Smooth muscle cell (in vitro differentiated cells): ENCODE data around the gene CCIN. TPM values are rescaled to one million over a fixed set of nuclear protein-coding genes. Genes with fewer than 3 reads are reported as not detected.
A peak's percentile ranks its signal among the peaks of the same experiment; 100 is the strongest.

Experiments
- DNase-seq: peaks from one replicate; lab custom pipeline; 2025; ENCODE audit not compliant: unreplicated experiment; lab: John Stamatoyannopoulos, UW
- H2AFZ ChIP-seq: fragments of 200-600 bp; sonication (generic); 2 replicates; pipeline ENCODE4 v1.6.0; 2016; ENCODE audit warnings: antibody characterized with exemption, low read depth, mild to moderate bottlenecking
- H3F3A ChIP-seq: fragments of 200-600 bp; sonication (generic); 2 replicates; pipeline ENCODE4 v1.6.0; 2017; ENCODE audit warnings: antibody characterized with exemption, low read depth
- H3K27ac ChIP-seq: fragments of 200-600 bp; sonication (generic); 2 replicates; pipeline ENCODE4 v1.5.1; 2016; ENCODE audit warnings: low read depth, mild to moderate bottlenecking
- H3K27me3 ChIP-seq: fragments of 200-600 bp; sonication (generic); 2 replicates; pipeline ENCODE4 v1.6.1; 2016; ENCODE audit warnings: low read depth, mild to moderate bottlenecking
- H3K36me3 ChIP-seq: fragments of 200-600 bp; sonication (generic); 2 replicates; pipeline ENCODE4 v1.5.1; 2016; ENCODE audit warnings: low read depth
- H3K4me1 ChIP-seq: fragments of 200-600 bp; sonication (generic); 2 replicates; pipeline ENCODE4 v1.5.1; 2016; ENCODE audit warnings: low read depth
- H3K4me2 ChIP-seq: fragments of 200-600 bp; sonication (generic); 2 replicates; pipeline ENCODE4 v1.6.0; 2016; ENCODE audit warnings: mild to moderate bottlenecking
- H3K4me3 ChIP-seq: fragments of 200-600 bp; sonication (generic); 2 replicates; pipeline ENCODE4 v1.5.1; 2016; ENCODE audit warnings: mild to moderate bottlenecking
- H3K79me2 ChIP-seq: fragments of 200-600 bp; sonication (generic); 2 replicates; pipeline ENCODE4 v1.6.0; 2016; ENCODE audit warnings: low read depth, mild to moderate bottlenecking
- H3K9ac ChIP-seq: fragments of 200-600 bp; sonication (generic); 2 replicates; pipeline ENCODE4 v1.6.0; 2016; ENCODE audit warnings: low read depth
- H3K9me3 ChIP-seq: fragments of 200-600 bp; sonication (generic); replicated peaks from 2 replicates; pipeline ENCODE4 v1.5.1; 2016; ENCODE audit warnings: low read depth
- H4K20me1 ChIP-seq: fragments of 200-600 bp; sonication (generic); 2 replicates; pipeline ENCODE4 v1.6.0; 2016; ENCODE audit warnings: low read depth
- CTCF ChIP-seq: fragments of 200-600 bp; sonication (generic); IDR thresholded peaks from 2 replicates; pipeline ENCODE4 v1.5.1; 2017; ENCODE audit warnings: borderline replicate concordance, mild to moderate bottlenecking, antibody characterized with exemption; ENCODE audit not compliant: insufficient read depth, poor library complexity, severe bottlenecking
- WGBS: methylation state at CpG from one replicate; pipeline ENCODE4 v1.1.7; 2016; ENCODE audit warnings: low lambda C conversion rate; 5-methylcytosine and 5-hydroxymethylcytosine counted together
- polyA plus RNA-seq: library from polyadenylated mRNA; unstranded; fragments of >200 nt; fragmentation: Nextera tagmentation; extraction: Ambion mirVana; gene quantifications from 2 replicates; pipeline ENCODE4 v1.2.1, GENCODE V29; 2016
- total RNA-seq: library from RNA; depleted of rRNA; stranded (reverse); fragments of >200 nt; gene quantifications from 2 replicates; pipeline ENCODE4 v1.2.3, GENCODE V29; 2014

The CCIN gene
- total and polyA plus RNA-seq, 2 experiments from 2014 or later: 0.31 to 1.3 TPM

GRCh38 chr9:36132086-36132485 is 37.1 kb upstream of the CCIN start:
- WGBS: 47% methylated on average over 3 of the region's 3 CpGs
- no peak for DNase-seq
- no peak overlapping the region for H2AFZ ChIP-seq

GRCh38 chr9:36134761-36135505 is 34.3 kb upstream of the CCIN start:
- Histone ChIP-seq H3K79me2 (peaks cover 24% of the 10 kb centered on the region), H3K4me1 (peaks cover 14% of the 10 kb centered on the region)
- 53% methylated on average over 9 of the region's 9 CpGs for WGBS

More at GRCh38 chr9:36132086-36132485, 37.1 kb upstream of the CCIN start:
- Histone ChIP-seq H3K4me3 (no peak overlapping the region), H3K36me3 (no peaks in the 10 kb centered on the region), H3K4me2 (no peak overlapping the region), H3K9me3 (no peaks in the 10 kb centered on the region), H3K79me2 (peaks cover 5% of the 10 kb centered on the region), H3K4me1 (peaks cover 6% of the 10 kb centered on the region), H3K27ac (peak overlapping the region; percentile 31), H3F3A (peaks cover 3% of the 10 kb centered on the region), H3K27me3 (no peaks in the 10 kb centered on the region), H4K20me1 (no peaks in the 10 kb centered on the region), H3K9ac (no peak overlapping the region)
- TF ChIP-seq CTCF: no peak

GRCh38 chr9:36135741-36136271 is 33.4 kb upstream of the CCIN start:
- WGBS: 6% methylated on average over 17 of the region's 18 CpGs
- H3K27ac ChIP-seq: no peak overlapping the region
- DNase-seq: no peak

More at GRCh38 chr9:36134761-36135505, 34.3 kb upstream of the CCIN start:
- H4K20me1 ChIP-seq: peaks cover 16% of the 10 kb centered on the region
- H3K27ac ChIP-seq: no peak overlapping the region
- no peak overlapping the region for H2AFZ ChIP-seq
- H3K9ac ChIP-seq: no peak overlapping the region
- TF ChIP-seq CTCF: no peak
- H3F3A ChIP-seq: peaks cover 3% of the 10 kb centered on the region
- no peaks in the 10 kb centered on the region for H3K36me3 ChIP-seq
- no peaks in the 10 kb centered on the region for H3K27me3 ChIP-seq
- no peaks in the 10 kb centered on the region for H3K9me3 ChIP-seq
- H3K4me2 ChIP-seq: no peak overlapping the region
- no peak overlapping the region for H3K4me3 ChIP-seq
- no peak for DNase-seq

More at GRCh38 chr9:36135741-36136271, 33.4 kb upstream of the CCIN start:
- peaks cover 27% of the 10 kb centered on the region for H3K79me2 ChIP-seq
- H3K4me2 ChIP-seq: peak overlapping the region; percentile 99
- H3K36me3 ChIP-seq: no peaks in the 10 kb centered on the region
- peak overlapping the region; percentile 82 for H3K4me3 ChIP-seq
- H3F3A ChIP-seq: peaks cover 3% of the 10 kb centered on the region
- H3K4me1 ChIP-seq: peaks cover 14% of the 10 kb centered on the region
- peak overlapping the region; percentile 57 for H3K9ac ChIP-seq
- peaks cover 16% of the 10 kb centered on the region for H4K20me1 ChIP-seq
- H2AFZ ChIP-seq: peak overlapping the region; percentile 84
- H3K9me3 ChIP-seq: no peaks in the 10 kb centered on the region
- no peak for TF ChIP-seq CTCF
- no peaks in the 10 kb centered on the region for H3K27me3 ChIP-seq
